ENCODE data around the gene PDE12.
A peak's percentile ranks its signal among the peaks of the same experiment; 100 is the strongest.

The PDE12 gene

GRCh38 chr3:57538465-57538864 lies 17.6 kb upstream of the PDE12 start:
- Histone ChIP-seq H3K79me2 (ENCODE audit: control insufficient read depth, insufficient read depth, low read length, poor library complexity) (no peaks in the 10 kb centered on the region), H3K9ac (ENCODE audit: low read length) (no peak overlapping the region), H3K18ac (ENCODE audit: low read length) (no peak overlapping the region), H3K14ac (ENCODE audit: low read length) (no peak overlapping the region), H2BK12ac (ENCODE audit: low read length) (no peak overlapping the region), H4K91ac (ENCODE audit: low read depth, low read length) (no peak overlapping the region), H3K79me1 (ENCODE audit: low read length) (no peaks in the 10 kb centered on the region), H3K4me2 (ENCODE audit: low read length) (no peak overlapping the region), H3K27ac (ENCODE audit: low read depth, low read length) (no peak overlapping the region), H3K9me3 (ENCODE audit: insufficient read depth, low read depth, low read length) (no peaks in the 10 kb centered on the region), H2AK5ac (ENCODE audit: low read length) (no peak overlapping the region), H3K4me3 (ENCODE audit: low read depth, low read length) (no peak overlapping the region), H2BK120ac (ENCODE audit: insufficient read depth, low read length, poor library complexity) (no peak overlapping the region), H3K27me3 (ENCODE audit: insufficient read depth, low read length) (no peaks in the 10 kb centered on the region), H2BK5ac (ENCODE audit: low read depth, low read length, poor library complexity) (no peak overlapping the region), H3K23ac (ENCODE audit: low read length) (no peak overlapping the region), H3K4ac (ENCODE audit: low read depth, low read length) (no peak overlapping the region), H2AFZ (ENCODE audit: insufficient read depth, low read length, poor library complexity) (no peak overlapping the region), H3K36me3 (ENCODE audit: control insufficient read depth in 1 of 2, insufficient read depth in 2 of 2, low read length in 2 of 2) (no peaks in the 10 kb centered on the region), H4K8ac (ENCODE audit: low read depth, low read length) (no peak overlapping the region), H4K12ac (ENCODE audit: low read depth, low read length) (no peak overlapping the region), H3K4me1 (ENCODE audit: control insufficient read depth in 1 of 2, insufficient read depth in 2 of 2, low read length in 2 of 2) (peaks cover 0 to 2% of the 10 kb centered on the region in 2 experiments)
- peak; percentile 59 to 81 for DNase-seq
- WGBS (ENCODE audit: extremely low coverage, insufficient coverage, insufficient read length): no CpG with 5 or more reads among the region's 3 CpGs

GRCh38 chr3:57544181-57545125 lies 11.6 kb upstream of the PDE12 start, which contains the start of gene DNAH12:
TSS of gene DNAH12 (minus strand) at chr3:57544344. CDS start at chr3:57542870, 1,474 bp downstream.
- H3K9ac ChIP-seq (ENCODE audit: low read length): no peak within 1 kb of the TSS
- no peak within 1 kb of the TSS for H2BK5ac ChIP-seq (ENCODE audit: low read depth, low read length, poor library complexity)
- no peaks in the 10 kb centered on the region for H3K79me2 ChIP-seq (ENCODE audit: control insufficient read depth, insufficient read depth, low read length, poor library complexity)
- H4K91ac ChIP-seq (ENCODE audit: low read depth, low read length): no peak within 1 kb of the TSS
- no peak within 1 kb of the TSS for H2BK12ac ChIP-seq (ENCODE audit: low read length)
- H3K4me2 ChIP-seq (ENCODE audit: low read length): peak within 1 kb of the TSS; percentile 74
- H2AFZ ChIP-seq (ENCODE audit: insufficient read depth, low read length, poor library complexity): peak within 1 kb of the TSS; percentile 79
- H3K27me3 ChIP-seq (ENCODE audit: insufficient read depth, low read length): no peaks in the 10 kb centered on the region
- no peak within 1 kb of the TSS for H3K14ac ChIP-seq (ENCODE audit: low read length)
- no peaks in the 10 kb centered on the region for H3K79me1 ChIP-seq (ENCODE audit: low read length)
- H3K9me3 ChIP-seq (ENCODE audit: insufficient read depth, low read depth, low read length): no peaks in the 10 kb centered on the region
- H3K4me3 ChIP-seq (ENCODE audit: low read depth, low read length): no peak within 1 kb of the TSS
- peaks cover 0 to 5% of the 10 kb centered on the region in 2 experiments for H3K4me1 ChIP-seq (ENCODE audit: control insufficient read depth in 1 of 2, insufficient read depth in 2 of 2, low read length in 2 of 2)
- H3K36me3 ChIP-seq (ENCODE audit: control insufficient read depth in 1 of 2, insufficient read depth in 2 of 2, low read length in 2 of 2): no peaks in the 10 kb centered on the region
- no peak within 1 kb of the TSS for H2BK120ac ChIP-seq (ENCODE audit: insufficient read depth, low read length, poor library complexity)
- H4K12ac ChIP-seq (ENCODE audit: low read depth, low read length): no peak within 1 kb of the TSS
- no peak within 1 kb of the TSS for H4K8ac ChIP-seq (ENCODE audit: low read depth, low read length)
- peak; percentile 37 to 71 for DNase-seq
- no peak within 1 kb of the TSS for H3K4ac ChIP-seq (ENCODE audit: low read depth, low read length)
- no peak within 1 kb of the TSS for H3K27ac ChIP-seq (ENCODE audit: low read depth, low read length)
- H3K23ac ChIP-seq (ENCODE audit: low read length): no peak within 1 kb of the TSS
- no CpG with 5 or more reads among the region's 20 CpGs for WGBS (ENCODE audit: extremely low coverage, insufficient coverage, insufficient read length)
- no peak within 1 kb of the TSS for H2AK5ac ChIP-seq (ENCODE audit: low read length)
- H3K18ac ChIP-seq (ENCODE audit: low read length): no peak within 1 kb of the TSS

GRCh38 chr3:57545636-57546268 lies 10.3 kb upstream of the PDE12 start:
- no peak overlapping the region for H3K4me3 ChIP-seq (ENCODE audit: low read depth, low read length)
- H4K91ac ChIP-seq (ENCODE audit: low read depth, low read length): no peak overlapping the region
- no peaks in the 10 kb centered on the region for H3K79me1 ChIP-seq (ENCODE audit: low read length)
- H4K12ac ChIP-seq (ENCODE audit: low read depth, low read length): no peak overlapping the region
- H3K4me1 ChIP-seq (ENCODE audit: control insufficient read depth in 1 of 2, insufficient read depth in 2 of 2, low read length in 2 of 2): peaks cover 0 to 5% of the 10 kb centered on the region in 2 experiments
- H2BK120ac ChIP-seq (ENCODE audit: insufficient read depth, low read length, poor library complexity): no peak overlapping the region
- no peak overlapping the region for H3K14ac ChIP-seq (ENCODE audit: low read length)
- no peak overlapping the region for H2AFZ ChIP-seq (ENCODE audit: insufficient read depth, low read length, poor library complexity)
- no peak overlapping the region for H3K18ac ChIP-seq (ENCODE audit: low read length)
- H3K36me3 ChIP-seq (ENCODE audit: control insufficient read depth in 1 of 2, insufficient read depth in 2 of 2, low read length in 2 of 2): no peaks in the 10 kb centered on the region
- no peak for DNase-seq
- H2AK5ac ChIP-seq (ENCODE audit: low read length): no peak overlapping the region
- WGBS (ENCODE audit: extremely low coverage, insufficient coverage, insufficient read length): no CpG with 5 or more reads among the region's 7 CpGs
- no peaks in the 10 kb centered on the region for H3K27me3 ChIP-seq (ENCODE audit: insufficient read depth, low read length)
- no peak overlapping the region for H3K4me2 ChIP-seq (ENCODE audit: low read length)
- H3K27ac ChIP-seq (ENCODE audit: low read depth, low read length): no peak overlapping the region
- H2BK12ac ChIP-seq (ENCODE audit: low read length): no peak overlapping the region
- no peak overlapping the region for H3K23ac ChIP-seq (ENCODE audit: low read length)
- no peaks in the 10 kb centered on the region for H3K79me2 ChIP-seq (ENCODE audit: control insufficient read depth, insufficient read depth, low read length, poor library complexity)
- H3K9ac ChIP-seq (ENCODE audit: low read length): no peak overlapping the region
- H3K4ac ChIP-seq (ENCODE audit: low read depth, low read length): no peak overlapping the region
- no peaks in the 10 kb centered on the region for H3K9me3 ChIP-seq (ENCODE audit: insufficient read depth, low read depth, low read length)
- no peak overlapping the region for H4K8ac ChIP-seq (ENCODE audit: low read depth, low read length)
- no peak overlapping the region for H2BK5ac ChIP-seq (ENCODE audit: low read depth, low read length, poor library complexity)

GRCh38 chr3:57546616-57547015 lies 9.5 kb upstream of the PDE12 start:
- no peaks in the 10 kb centered on the region for H3K27me3 ChIP-seq (ENCODE audit: insufficient read depth, low read length)
- no peak overlapping the region for H3K23ac ChIP-seq (ENCODE audit: low read length)
- no CpG with 5 or more reads among the region's 1 CpG for whole genome bisulfite sequencing (ENCODE audit: extremely low coverage, insufficient coverage, insufficient read length)
- H2BK5ac ChIP-seq (ENCODE audit: low read depth, low read length, poor library complexity): no peak overlapping the region
- no peaks in the 10 kb centered on the region for H3K79me1 ChIP-seq (ENCODE audit: low read length)
- no peak for DNase-seq
- no peak overlapping the region for H3K4ac ChIP-seq (ENCODE audit: low read depth, low read length)
- H2AFZ ChIP-seq (ENCODE audit: insufficient read depth, low read length, poor library complexity): no peak overlapping the region
- H2BK12ac ChIP-seq (ENCODE audit: low read length): no peak overlapping the region
- H3K14ac ChIP-seq (ENCODE audit: low read length): no peak overlapping the region
- peaks cover 0 to 5% of the 10 kb centered on the region in 2 experiments for H3K4me1 ChIP-seq (ENCODE audit: control insufficient read depth in 1 of 2, insufficient read depth in 2 of 2, low read length in 2 of 2)
- no peak overlapping the region for H3K4me2 ChIP-seq (ENCODE audit: low read length)
- H4K91ac ChIP-seq (ENCODE audit: low read depth, low read length): no peak overlapping the region
- H3K4me3 ChIP-seq (ENCODE audit: low read depth, low read length): no peak overlapping the region
- H3K18ac ChIP-seq (ENCODE audit: low read length): no peak overlapping the region
- H3K9me3 ChIP-seq (ENCODE audit: insufficient read depth, low read depth, low read length): no peaks in the 10 kb centered on the region
- H3K79me2 ChIP-seq (ENCODE audit: control insufficient read depth, insufficient read depth, low read length, poor library complexity): no peaks in the 10 kb centered on the region
- H2AK5ac ChIP-seq (ENCODE audit: low read length): no peak overlapping the region
- no peak overlapping the region for H3K27ac ChIP-seq (ENCODE audit: low read depth, low read length)
- H4K8ac ChIP-seq (ENCODE audit: low read depth, low read length): no peak overlapping the region
- H2BK120ac ChIP-seq (ENCODE audit: insufficient read depth, low read length, poor library complexity): no peak overlapping the region
- no peaks in the 10 kb centered on the region for H3K36me3 ChIP-seq (ENCODE audit: control insufficient read depth in 1 of 2, insufficient read depth in 2 of 2, low read length in 2 of 2)
- H4K12ac ChIP-seq (ENCODE audit: low read depth, low read length): no peak overlapping the region
- H3K9ac ChIP-seq (ENCODE audit: low read length): no peak overlapping the region

All from trophoblast cell (in vitro differentiated cells and primary cell).